Lower leg skin (tissue), 3 donors: Measurements from ENCODE around the gene MRPS9.

ENCODE experiments used
- CTCF ChIP-seq, 3 donors: fragments of 450-650 bp; IDR thresholded peaks; one replicate each; pipeline ENCODE4 v1.5.1; 2016; ENCODE audit warnings: antibody characterized with exemption in 3 of 3, mild to moderate bottlenecking in 3 of 3, moderate library complexity in 2 of 3
- POLR2A ChIP-seq, 2 donors: fragments of 450-650 bp; IDR thresholded peaks; one replicate each; pipeline ENCODE4 v1.6.1; 2016 to 2017; ENCODE audit warnings: antibody characterized with exemption in 2 of 2, mild to moderate bottlenecking in 1 of 2, moderate library complexity in 1 of 2

DNA sequence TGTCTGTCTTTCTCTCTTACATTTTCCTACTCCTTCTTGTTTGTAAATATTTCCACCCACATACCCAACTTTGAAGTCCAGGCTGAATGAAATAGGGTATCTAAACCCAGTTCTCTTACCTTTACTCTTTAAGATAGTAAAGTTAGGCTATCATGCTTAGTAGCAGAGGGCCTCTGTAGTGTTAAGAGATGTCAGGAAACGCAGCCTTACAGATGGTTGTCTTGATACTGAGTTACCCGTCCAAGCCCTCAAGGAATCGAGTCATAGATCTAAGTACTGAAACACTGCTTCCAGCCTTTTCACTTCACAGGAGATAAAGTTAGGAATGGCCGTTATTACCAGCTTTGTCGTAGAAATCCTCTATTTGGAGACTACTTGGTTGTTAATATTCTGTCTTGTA, 24.3 kb downstream of the MRPS9 start:
- TF ChIP-seq CTCF (IDR thresholded peaks at IDR 0.05) (no peak), POLR2A (IDR thresholded peaks at IDR 0.05) (no peak)
